Aorta (tissue), 5 donors: ENCODE data around the gene CHSY1. TPM values are rescaled to one million over a fixed set of nuclear protein-coding genes. Genes with fewer than 3 reads are reported as not detected.

Experiments
- ATAC-seq: fragments of 200-7000 bp; cut with Tn5 transposase; one replicate; pipeline ENCODE4 v1.9.1; 2022; ENCODE audit warnings: moderate library complexity; ENCODE audit not compliant: low FRiP score
- DNase-seq, 2 donors: peaks; one replicate each; pipeline ENCODE4 v3.0.0-alpha.2; 2020
- H3K27ac ChIP-seq, 2 donors: one replicate each; pipeline ENCODE4 v1.5.1; 2013; ENCODE audit warnings: low read length in 2 of 2, mild to moderate bottlenecking in 2 of 2, moderate library complexity in 2 of 2, control low read depth in 1 of 2, inconsistent platforms in 1 of 2, low read depth in 1 of 2
- H3K27me3 ChIP-seq, 2 donors: one replicate each; pipeline ENCODE4 v1.6.1; 2013; ENCODE audit warnings: control low read depth in 1 of 2, low read length in 1 of 2, mild to moderate bottlenecking in 1 of 2, moderate library complexity in 1 of 2; ENCODE audit not compliant: insufficient read depth in 2 of 2, control insufficient read depth in 1 of 2
- H3K36me3 ChIP-seq, 2 donors: one replicate each; pipeline ENCODE4 v1.6.1; 2013; ENCODE audit warnings: control low read depth in 1 of 2, low read length in 1 of 2, mild to moderate bottlenecking in 1 of 2; ENCODE audit not compliant: insufficient read depth in 2 of 2, control insufficient read depth in 1 of 2
- H3K4me1 ChIP-seq, 2 donors: one replicate each; pipeline ENCODE4 v1.6.1; 2013; ENCODE audit warnings: low read length in 2 of 2, control low read depth in 1 of 2, mild to moderate bottlenecking in 1 of 2, moderate library complexity in 1 of 2; ENCODE audit not compliant: insufficient read depth in 2 of 2, control insufficient read depth in 1 of 2
- H3K4me3 ChIP-seq, 2 donors: one replicate each; pipeline ENCODE4 v1.5.1; 2013; ENCODE audit warnings: low read length in 2 of 2, control low read depth in 1 of 2, mild to moderate bottlenecking in 1 of 2
- H3K9me3 ChIP-seq: one replicate; pipeline ENCODE4 v1.6.1; 2013; ENCODE audit warnings: mild to moderate bottlenecking, low read length; ENCODE audit not compliant: control insufficient read depth
- WGBS, 2 donors: extraction: QIAGEN DNeasy Blood & Tissue Kit; methylation state at CpG; one replicate each; pipeline ENCODE4 v1.1.7; 2013; 5-methylcytosine and 5-hydroxymethylcytosine counted together
- intact Hi-C, 2 donors: fragments of 100-400 bp; cut with DNase I; formaldehyde crosslinking; loops; one replicate each; pipeline versions ENCODE4 v1.14.2 to v1.15.0; 2022
- polyA plus RNA-seq, 2 donors: library from polyadenylated mRNA; stranded (reverse); fragments of 200-250 nt; gene quantifications; one replicate each; pipeline ENCODE4 v1.2.3, GENCODE V29; 2013
- total RNA-seq, 2 donors: library from RNA; stranded (reverse); fragmentation: NEBNext Ultra II Directional; extraction: Animal tissue kit (Norgen Biotek cat#: 25700); gene quantifications; one replicate each; pipeline ENCODE4 v1.2.1, GENCODE V29; 2021
- donor health status: healthy with polysubstance abuse.
- donor health status: Bipolar disorder and iron deficiency.
- donor health status: DM: no; HTN: no; CAD: no.
- donor health status: DM: no; HTN: no; CAD: no.
- donor health status: DM: yes; HTN: yes; CAD: no.

CHSY1 gene
- total and polyA plus RNA-seq, 4 donors, result 10.8 to 78.4 (median 49.8) TPM

DNA sequence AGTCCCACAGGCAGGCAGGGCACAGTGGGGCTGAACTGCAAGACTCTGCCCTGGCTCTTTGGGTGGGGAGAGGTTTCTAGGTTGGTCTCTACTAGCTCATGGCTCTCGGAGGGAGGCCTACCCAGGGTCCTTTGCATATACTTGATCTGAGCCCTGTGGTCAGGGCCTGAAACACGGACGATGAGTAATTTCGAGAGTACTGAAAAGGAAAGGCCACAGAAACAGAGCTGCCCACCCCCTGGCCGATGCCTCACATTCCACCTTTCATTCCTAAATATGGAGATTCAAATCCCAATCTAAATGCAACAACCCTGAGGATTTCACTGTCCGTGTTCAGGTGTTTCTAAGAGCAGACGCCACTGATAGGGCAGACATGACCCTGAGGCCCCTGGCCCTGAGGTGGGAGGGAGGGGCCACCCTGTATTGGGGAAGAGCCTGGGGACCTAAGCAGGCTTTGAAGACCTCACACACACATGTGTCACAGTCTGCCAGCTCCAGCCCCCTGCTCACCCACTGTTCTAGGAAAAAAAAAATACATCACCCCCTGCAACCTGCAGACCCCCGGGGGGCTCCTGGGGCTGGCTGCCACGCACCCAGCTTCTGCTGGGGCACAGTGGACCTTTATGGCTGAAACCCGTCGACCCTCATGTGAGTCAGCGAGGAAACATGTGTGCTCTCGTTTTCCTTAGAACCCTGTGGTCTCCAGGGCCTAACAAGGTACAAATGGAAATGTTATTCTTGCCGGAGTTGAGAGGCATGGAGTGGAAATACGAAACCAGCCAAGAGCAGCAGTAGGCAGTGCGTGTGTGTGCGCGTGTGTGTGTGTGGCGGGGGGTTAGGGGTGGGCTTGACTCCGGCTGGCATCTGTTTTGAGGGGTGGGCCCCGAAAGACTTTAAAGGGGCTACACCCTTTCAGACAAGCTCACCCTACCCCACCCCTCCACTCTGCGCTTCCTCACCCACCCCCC is 112.7 kb downstream of the CHSY1 start:
- Histone ChIP-seq H3K4me3 (no peak overlapping the region), H3K4me1 (peaks cover 0 to 4% of the 10 kb centered on the region in 2 donors), H3K36me3 (no peaks in the 10 kb centered on the region), H3K9me3 (no peaks in the 10 kb centered on the region), H3K27me3 (no peaks in the 10 kb centered on the region), H3K27ac (no peak overlapping the region)
- intact Hi-C loops, result no loop called here
- ATAC-seq (no peak), DNase-seq (peak; percentile 17 to 67)
- 37% methylated on average over 22 of the region's 22 CpGs for WGBS, 2 donors

DNA sequence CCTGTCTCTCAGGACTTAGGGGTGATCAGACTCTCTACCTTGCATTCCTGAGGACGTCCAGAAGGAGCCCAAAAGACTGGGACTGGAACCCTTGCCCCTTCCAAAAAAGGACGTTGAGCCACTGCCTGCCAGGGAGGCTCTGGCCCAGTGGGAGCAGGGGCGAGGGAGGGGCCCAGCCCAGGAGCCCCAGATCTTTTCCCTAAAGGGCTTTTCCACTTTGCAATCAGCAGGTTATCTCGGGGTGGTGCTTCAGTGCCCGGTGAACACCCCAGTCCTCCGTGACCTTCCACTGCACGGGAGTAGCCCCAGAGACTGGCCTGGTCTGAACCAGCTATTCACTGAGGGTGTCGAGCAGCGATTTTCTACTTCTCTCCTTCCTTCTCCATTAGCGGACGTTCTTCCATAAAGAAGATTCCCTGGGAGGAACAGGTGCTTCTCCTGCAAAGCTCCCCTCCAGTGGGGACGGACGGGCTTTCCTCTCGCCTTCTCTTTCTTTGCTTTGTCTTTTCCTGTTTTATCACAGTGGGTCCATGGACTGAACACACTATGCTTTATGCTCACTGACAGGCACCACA is 113.7 kb downstream of the CHSY1 start:
- intact Hi-C loops, result no loop called here
- no peak overlapping the region for H3K27ac ChIP-seq
- ATAC-seq (no peak), DNase-seq (peak; percentile 27 to 31)
- 85 to 86% methylated on average over 14 of the region's 14 CpGs for WGBS, 2 donors
- H3K4me3 ChIP-seq, result no peak overlapping the region
- peaks cover 0 to 4% of the 10 kb centered on the region in 2 donors for H3K4me1 ChIP-seq
- no peaks in the 10 kb centered on the region for H3K27me3 ChIP-seq
- no peaks in the 10 kb centered on the region for H3K9me3 ChIP-seq
- H3K36me3 ChIP-seq, result no peaks in the 10 kb centered on the region

DNA sequence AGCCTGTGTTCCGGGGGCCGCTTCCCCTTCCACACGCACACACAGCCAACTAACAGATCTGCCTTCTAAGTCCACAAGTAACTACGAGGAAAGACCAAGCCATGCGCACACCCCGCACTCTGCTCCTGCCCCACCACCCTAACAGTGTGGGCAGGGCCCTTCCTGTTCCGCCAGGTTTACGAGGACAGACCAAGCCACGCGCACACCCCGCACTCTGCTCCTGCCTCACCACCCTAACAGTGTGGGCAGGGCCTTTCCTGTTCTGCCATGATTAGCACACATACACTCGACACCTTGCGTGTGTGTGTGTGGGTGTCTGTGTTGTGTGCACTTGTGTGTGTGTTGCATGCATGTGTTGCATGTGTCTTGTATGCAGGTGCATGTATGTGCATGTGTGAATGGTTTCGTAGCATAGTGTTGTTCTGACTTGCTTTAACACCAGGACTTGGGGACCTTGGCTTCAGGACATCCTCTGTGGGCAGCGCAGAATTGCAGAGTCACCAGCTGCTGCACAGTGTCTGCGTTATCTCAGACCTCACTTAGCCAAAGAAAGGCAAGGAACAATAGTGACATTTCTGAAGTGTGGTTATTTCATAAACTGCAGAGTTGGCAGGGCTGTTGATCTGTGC is 114.4 kb downstream of the CHSY1 start:
- Histone ChIP-seq H3K27ac (no peak overlapping the region), H3K9me3 (no peaks in the 10 kb centered on the region), H3K27me3 (no peaks in the 10 kb centered on the region), H3K36me3 (no peaks in the 10 kb centered on the region), H3K4me3 (no peak overlapping the region), H3K4me1 (peaks cover 0 to 4% of the 10 kb centered on the region in 2 donors)
- DNase-seq (peak in 1 of 2 donors; percentile 44), ATAC-seq (no peak)
- 88 to 92% methylated on average over 16 of the region's 16 CpGs for WGBS, 2 donors
- intact Hi-C loops, result no loop called here

DNA sequence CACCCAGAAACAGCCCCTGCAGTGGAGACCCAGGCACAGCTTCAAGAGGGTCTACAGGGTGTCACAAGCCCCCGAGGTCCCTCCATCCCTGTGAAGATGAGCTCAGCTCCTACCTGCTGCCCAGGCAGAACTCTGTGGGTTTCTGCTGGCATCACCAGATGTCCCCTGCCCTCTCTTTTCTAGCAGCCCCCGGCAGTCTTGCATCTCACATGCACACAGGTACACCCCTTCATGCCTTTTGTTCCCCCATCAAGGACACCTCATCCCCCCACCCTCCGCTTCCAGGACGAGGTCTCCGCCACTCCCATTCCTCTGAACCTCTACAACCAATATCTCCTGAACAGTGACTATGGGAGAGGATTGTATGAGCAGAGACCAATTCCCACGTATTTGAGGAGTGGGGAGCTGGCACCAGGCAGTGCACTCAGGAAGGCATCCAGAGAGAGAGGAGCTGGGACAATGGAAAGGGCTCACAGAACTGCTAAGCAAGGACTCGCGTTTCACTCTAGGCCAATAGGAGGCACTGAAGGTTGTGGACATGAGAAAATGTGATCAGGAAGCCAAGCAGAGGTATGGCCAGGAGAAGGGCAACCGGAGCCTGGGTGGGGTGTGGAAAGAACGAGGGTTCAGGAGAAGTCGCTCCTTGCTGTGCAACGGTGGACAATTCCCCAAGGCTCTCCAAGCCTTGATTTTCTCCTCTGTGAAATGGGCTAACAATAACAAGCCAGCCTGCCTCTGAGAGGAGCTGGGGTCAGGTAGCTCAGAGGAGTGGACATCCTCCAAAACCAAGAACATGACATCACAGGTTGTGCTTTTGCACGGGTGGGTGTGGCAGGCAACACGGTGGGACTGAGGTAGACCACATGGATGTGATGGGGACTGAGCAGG is 115.2 kb downstream of the CHSY1 start:
- Histone ChIP-seq H3K4me3 (no peak overlapping the region), H3K27me3 (no peaks in the 10 kb centered on the region), H3K27ac (no peak overlapping the region), H3K4me1 (peaks cover 0 to 4% of the 10 kb centered on the region in 2 donors), H3K9me3 (no peaks in the 10 kb centered on the region), H3K36me3 (no peaks in the 10 kb centered on the region)
- DNase-seq (peak; percentile 27 to 57), ATAC-seq (no peak)
- intact Hi-C loops, result no loop called here
- WGBS, 2 donors, result 90 to 94% methylated on average over 14 of the region's 14 CpGs

DNA sequence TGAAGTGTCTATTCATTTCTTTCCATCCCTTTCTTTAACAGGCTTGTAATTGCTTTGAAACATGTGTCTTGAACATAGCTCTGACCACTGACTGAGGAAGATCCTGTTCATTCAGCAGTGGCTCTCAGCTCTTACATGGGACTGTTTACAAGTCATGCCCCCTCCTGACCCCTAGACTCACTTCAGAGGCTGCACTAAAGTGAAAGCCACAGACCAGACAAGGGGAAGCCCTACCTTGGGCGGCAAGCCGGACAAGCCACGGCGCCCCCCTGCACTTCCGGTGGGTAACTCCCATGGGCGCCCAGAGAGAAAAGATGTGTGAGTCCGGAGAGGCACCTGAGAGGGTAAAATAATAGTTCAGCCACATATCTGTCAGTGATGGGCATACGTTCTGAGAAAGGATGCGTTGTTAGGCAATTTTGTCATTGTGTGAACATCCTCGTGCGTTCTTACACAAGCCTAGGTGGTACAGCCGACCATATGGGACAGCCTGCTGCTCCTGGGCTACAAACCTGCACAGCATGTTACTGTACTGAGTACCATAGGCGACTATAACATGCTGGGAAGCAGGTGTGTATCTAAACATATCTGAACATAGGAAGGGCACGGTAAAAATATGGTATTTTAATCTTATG is 116.2 kb downstream of the CHSY1 start:
- H3K4me1 ChIP-seq, result peaks cover 0 to 4% of the 10 kb centered on the region in 2 donors
- WGBS, 2 donors, result 87 to 90% methylated on average over 14 of the region's 14 CpGs
- no peaks in the 10 kb centered on the region for H3K27me3 ChIP-seq
- H3K4me3 ChIP-seq, result no peak overlapping the region
- no peaks in the 10 kb centered on the region for H3K9me3 ChIP-seq
- H3K36me3 ChIP-seq, result no peaks in the 10 kb centered on the region
- peak; percentile 25 to 63 for DNase-seq
- H3K27ac ChIP-seq, result no peak overlapping the region
- intact Hi-C loops, result no loop called here
- ATAC-seq, result no peak

DNA sequence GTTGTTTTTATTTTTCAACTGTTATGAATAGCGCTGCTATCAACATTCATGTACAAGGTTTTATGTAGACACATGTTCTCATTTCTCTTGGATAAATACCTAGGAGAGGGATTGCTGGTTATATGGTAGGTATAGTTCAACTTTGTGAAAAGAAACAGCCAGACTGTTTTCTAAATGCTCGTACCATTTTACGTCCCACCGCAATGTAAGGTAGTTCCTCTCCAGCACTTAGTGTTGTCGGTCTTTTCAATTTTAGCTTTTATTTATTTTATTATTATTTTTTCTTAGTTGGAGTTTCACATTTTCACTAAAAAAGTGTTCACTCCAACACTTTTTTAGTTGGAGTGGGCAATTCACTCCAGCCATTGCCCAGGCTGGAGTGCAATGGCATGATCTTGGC is 117.1 kb downstream of the CHSY1 start:
- Histone ChIP-seq H3K9me3 (no peaks in the 10 kb centered on the region), H3K27me3 (no peaks in the 10 kb centered on the region), H3K4me1 (peaks cover 0 to 4% of the 10 kb centered on the region in 2 donors), H3K36me3 (no peaks in the 10 kb centered on the region), H3K27ac (no peak overlapping the region), H3K4me3 (no peak overlapping the region)
- WGBS, 2 donors, result 96 to 99% methylated on average over 5 of the region's 5 CpGs
- intact Hi-C loops, result no loop called here
- ATAC-seq (no peak), DNase-seq (no peak)

DNA sequence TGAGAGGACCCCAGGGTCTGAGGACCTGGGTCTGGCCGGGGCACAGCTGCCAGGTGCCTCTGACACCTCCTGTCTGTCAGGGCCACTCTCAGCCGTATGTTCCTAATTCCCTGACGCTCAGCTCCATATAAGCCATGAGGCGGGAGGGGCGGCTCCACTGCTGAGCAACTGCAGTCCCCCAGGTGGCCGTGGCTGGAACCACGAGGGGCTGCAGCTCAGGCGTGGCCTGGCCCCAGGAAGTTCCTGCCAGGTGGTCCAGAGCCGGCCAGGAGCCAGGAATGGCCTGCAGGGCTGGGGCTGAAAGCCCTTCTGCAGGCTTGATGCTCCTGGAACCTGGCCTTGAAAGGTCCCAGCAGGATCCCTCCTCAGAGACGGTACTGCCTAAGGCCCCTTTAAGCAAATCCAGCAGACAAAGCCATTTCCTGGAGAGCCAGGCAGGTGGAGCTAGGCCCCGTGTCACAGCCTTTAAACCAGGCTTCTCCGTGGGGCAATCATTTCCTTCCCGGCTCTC is 118.0 kb downstream of the CHSY1 start:
- Histone ChIP-seq H3K27me3 (no peaks in the 10 kb centered on the region), H3K9me3 (no peaks in the 10 kb centered on the region), H3K36me3 (no peaks in the 10 kb centered on the region), H3K4me1 (no peaks in the 10 kb centered on the region), H3K27ac (no peak overlapping the region), H3K4me3 (no peak overlapping the region)
- 96 to 97% methylated on average over 13 of the region's 13 CpGs for WGBS, 2 donors
- intact Hi-C loops, result no loop called here
- DNase-seq (peak in 1 of 2 donors; percentile 46), ATAC-seq (no peak)

DNA sequence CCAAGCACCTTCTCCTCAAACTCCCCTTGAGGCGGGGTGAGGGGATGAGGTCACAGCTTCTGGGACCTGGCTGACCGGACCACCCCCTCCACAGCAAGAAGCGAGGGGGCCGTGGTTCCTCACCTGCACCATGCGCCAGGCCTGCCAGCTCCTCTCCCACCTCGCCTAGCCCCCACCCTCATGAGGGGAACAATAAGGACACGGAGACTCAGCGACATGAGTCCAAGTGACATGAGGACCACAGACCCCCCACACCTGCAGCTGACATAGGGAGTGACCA is 118.7 kb downstream of the CHSY1 start:
- intact Hi-C loops, result no loop called here
- no peaks in the 10 kb centered on the region for H3K9me3 ChIP-seq
- H3K4me1 ChIP-seq, result no peaks in the 10 kb centered on the region
- no peaks in the 10 kb centered on the region for H3K36me3 ChIP-seq
- no peaks in the 10 kb centered on the region for H3K27me3 ChIP-seq
- no peak overlapping the region for H3K27ac ChIP-seq
- no peak for ATAC-seq
- no peak overlapping the region for H3K4me3 ChIP-seq
- peak in 1 of 2 donors; percentile 30 for DNase-seq
- WGBS, 2 donors, result 95 to 97% methylated on average over 8 of the region's 8 CpGs
